Measurements from ENCODE around the gene POU2F1.

DNA sequence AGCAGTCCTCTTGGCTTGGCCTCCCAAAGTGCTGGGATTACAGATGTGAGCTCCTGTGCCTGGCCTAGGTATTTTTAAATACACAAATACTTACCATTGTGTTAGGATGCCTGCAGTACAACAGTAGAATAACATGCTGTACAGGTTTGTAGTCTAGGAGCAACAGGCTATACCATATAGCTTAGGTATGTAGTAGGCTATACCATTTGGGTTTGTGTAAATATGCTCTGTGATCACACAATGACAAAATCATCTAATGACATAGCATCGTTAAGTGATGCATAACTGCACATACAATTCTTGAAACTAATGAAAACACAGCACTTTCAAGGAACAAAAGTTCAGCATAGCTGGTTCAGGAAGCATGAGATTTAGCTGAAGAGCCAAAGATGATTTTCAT lies 12.7 kb downstream of the POU2F1 start:
- TF ChIP-seq POLR2A (IDR thresholded peaks at IDR 0.05) (no peak), CTCF (IDR thresholded peaks at IDR 0.05 in 4 of 5, conservative IDR thresholded peaks at IDR 0.05 in 1 of 5) (no peak)
